LNCAP (cell line): Measurements from ENCODE around the gene EDIL3.

Experiments used
- CTCF ChIP-seq: fragments of 450-650 bp; IDR thresholded peaks from 2 replicates; pipeline ENCODE4 v1.5.1; 2017; ENCODE audit warnings: mild to moderate bottlenecking

Gene EDIL3

GRCh38 chr5:84028093-84028492 is 356.6 kb downstream of the EDIL3 start:
- TF ChIP-seq CTCF, result no peak

- no peak for TF ChIP-seq CTCF
Measured at GRCh38 chr5:84017523-84018172, 367.0 kb downstream of the EDIL3 start.

GRCh38 chr5:84016085-84016484 is 368.6 kb downstream of the EDIL3 start:
- no peak for TF ChIP-seq CTCF

- no peak for TF ChIP-seq CTCF
Measured at GRCh38 chr5:84014966-84015365, 369.7 kb downstream of the EDIL3 start.

- no peak for TF ChIP-seq CTCF
Measured at GRCh38 chr5:83993803-83994202, 390.9 kb downstream of the EDIL3 start.

- no peak for TF ChIP-seq CTCF
Measured at GRCh38 chr5:83991566-83992224, 393.0 kb downstream of the EDIL3 start.

- no peak for TF ChIP-seq CTCF
Measured at GRCh38 chr5:83988293-83988685, 396.4 kb downstream of the EDIL3 start.
